COR-L47 (cell line): ENCODE data around the gene RFTN1.

Experiments
- DNase-seq: peaks from one replicate; lab custom pipeline; 2025; lab: John Stamatoyannopoulos, UW

The RFTN1 gene

GRCh38 chr3:16486201-16486600 is 27.3 kb downstream of the RFTN1 start:
- DNase-seq, result no peak

GRCh38 chr3:16485395-16485992 is 28.0 kb downstream of the RFTN1 start:
- no peak for DNase-seq

GRCh38 chr3:16484984-16485383 is 28.5 kb downstream of the RFTN1 start:
- DNase-seq, result no peak

- DNase-seq, result no peak
Measured at GRCh38 chr3:16484216-16484615, 29.3 kb downstream of the RFTN1 start.

- peak; percentile 53 for DNase-seq
Measured at GRCh38 chr3:16482770-16483531, 30.5 kb downstream of the RFTN1 start.

- no peak for DNase-seq
Measured at GRCh38 chr3:16482194-16482769, 31.2 kb downstream of the RFTN1 start.

- DNase-seq, result no peak
Measured at GRCh38 chr3:16481546-16481897, 32.0 kb downstream of the RFTN1 start.

- no peak for DNase-seq
Measured at GRCh38 chr3:16480861-16481545, 32.5 kb downstream of the RFTN1 start.

GRCh38 chr3:16478516-16478915 is 35.0 kb downstream of the RFTN1 start:
- DNase-seq, result no peak

- DNase-seq, result no peak
Measured at GRCh38 chr3:16477521-16477920, 36.0 kb downstream of the RFTN1 start.

- DNase-seq, result no peak
Measured at GRCh38 chr3:16477056-16477455, 36.4 kb downstream of the RFTN1 start.

- no peak for DNase-seq
Measured at GRCh38 chr3:16476636-16477035, 36.9 kb downstream of the RFTN1 start.

- DNase-seq, result no peak
Measured at GRCh38 chr3:16475766-16476165, 37.7 kb downstream of the RFTN1 start.

GRCh38 chr3:16474920-16475319 is 38.6 kb downstream of the RFTN1 start:
- no peak for DNase-seq

GRCh38 chr3:16474216-16474615 is 39.3 kb downstream of the RFTN1 start:
- no peak for DNase-seq

GRCh38 chr3:16472593-16472992 is 40.9 kb downstream of the RFTN1 start:
- no peak for DNase-seq

- no peak for DNase-seq
Measured at GRCh38 chr3:16471897-16472296, 41.6 kb downstream of the RFTN1 start.

- DNase-seq, result no peak
Measured at GRCh38 chr3:16470590-16470989, 42.9 kb downstream of the RFTN1 start.

GRCh38 chr3:16468336-16469098 is 45.0 kb downstream of the RFTN1 start:
- DNase-seq, result peak; percentile 63

GRCh38 chr3:16468002-16468335 is 45.5 kb downstream of the RFTN1 start:
- no peak for DNase-seq

GRCh38 chr3:16467393-16467792 is 46.1 kb downstream of the RFTN1 start:
- DNase-seq, result no peak

- no peak for DNase-seq
Measured at GRCh38 chr3:16466822-16467221, 46.7 kb downstream of the RFTN1 start.
